Cardiac septum (tissue), 1 donor: Measurements from ENCODE around the gene TNNT3. TPM values are rescaled to one million over a fixed set of nuclear protein-coding genes. Genes with fewer than 3 reads are reported as not detected.
"Not testable (repeated sequence)": the region's sequence is repeated elsewhere in the genome, so short reads cannot be mapped to it uniquely, and the experiment has no call there.

Source experiments
- DNase-seq: peaks from one replicate; pipeline ENCODE4 v3.0.0-alpha.2; 2020; ENCODE audit warnings: low spot score
- intact Hi-C: fragments of 100-400 bp; cut with DNase I; formaldehyde crosslinking; loops from one replicate; pipeline ENCODE4 v1.14.0; 2022
- total RNA-seq: library from RNA; stranded (reverse); fragmentation: NEBNext Ultra II Directional; extraction: Animal tissue kit (Norgen Biotek cat#: 25700); gene quantifications from one replicate; pipeline ENCODE4 v1.2.1, GENCODE V29; 2021
- donor health status: DM: no; HTN: no; CAD: no.

The TNNT3 gene
- total RNA-seq, 1 donor from 2014 or later = 41.5 TPM

GRCh38 chr11:1879941-1880720, 39.4 kb upstream of the TNNT3 start:
- DNase-seq = peak; percentile 67
- intact Hi-C loops = loop anchor here (5.0 kb wide), 3 partner anchors 37 to 188 kb away; partner anchors contain the start of genes TNNI2 and TNNT3

GRCh38 chr11:1880746-1881441, 38.6 kb upstream of the TNNT3 start:
- no peak for DNase-seq
- intact Hi-C loops = loop anchor here (5.0 kb wide), 3 partner anchors 36 to 189 kb away; partner anchors contain the start of genes TNNI2 and TNNT3

GRCh38 chr11:1881442-1882264, 37.9 kb upstream of the TNNT3 start:
- intact Hi-C loops = loop anchor here (2.0 to 5.0 kb wide), 4 partner anchors 36 to 269 kb away; partner anchors contain the start of genes TNNI2 and TNNT3
- peak; percentile 63 for DNase-seq

GRCh38 chr11:1882265-1883238, 37.0 kb upstream of the TNNT3 start:
- intact Hi-C loops = loop anchor here (2.0 to 5.0 kb wide), 4 partner anchors 35 to 268 kb away; partner anchors contain the start of genes TNNI2 and TNNT3
- peak; percentile 92 for DNase-seq

- intact Hi-C loops = loop anchor here (2.0 to 5.0 kb wide), 4 partner anchors 34 to 267 kb away; partner anchors contain the start of genes TNNI2 and TNNT3
- no peak for DNase-seq
Observed at GRCh38 chr11:1883346-1884302, 35.9 kb upstream of the TNNT3 start.

GRCh38 chr11:1884303-1884700, 35.2 kb upstream of the TNNT3 start:
- DNase-seq = no peak
- intact Hi-C loops = loop anchor here (5.0 kb wide), 3 partner anchors 33 to 192 kb away; partner anchors contain the start of genes TNNI2 and TNNT3

GRCh38 chr11:1886551-1886950, 33.0 kb upstream of the TNNT3 start:
- intact Hi-C loops, DNase-seq: not testable (repeated sequence)

DNA sequence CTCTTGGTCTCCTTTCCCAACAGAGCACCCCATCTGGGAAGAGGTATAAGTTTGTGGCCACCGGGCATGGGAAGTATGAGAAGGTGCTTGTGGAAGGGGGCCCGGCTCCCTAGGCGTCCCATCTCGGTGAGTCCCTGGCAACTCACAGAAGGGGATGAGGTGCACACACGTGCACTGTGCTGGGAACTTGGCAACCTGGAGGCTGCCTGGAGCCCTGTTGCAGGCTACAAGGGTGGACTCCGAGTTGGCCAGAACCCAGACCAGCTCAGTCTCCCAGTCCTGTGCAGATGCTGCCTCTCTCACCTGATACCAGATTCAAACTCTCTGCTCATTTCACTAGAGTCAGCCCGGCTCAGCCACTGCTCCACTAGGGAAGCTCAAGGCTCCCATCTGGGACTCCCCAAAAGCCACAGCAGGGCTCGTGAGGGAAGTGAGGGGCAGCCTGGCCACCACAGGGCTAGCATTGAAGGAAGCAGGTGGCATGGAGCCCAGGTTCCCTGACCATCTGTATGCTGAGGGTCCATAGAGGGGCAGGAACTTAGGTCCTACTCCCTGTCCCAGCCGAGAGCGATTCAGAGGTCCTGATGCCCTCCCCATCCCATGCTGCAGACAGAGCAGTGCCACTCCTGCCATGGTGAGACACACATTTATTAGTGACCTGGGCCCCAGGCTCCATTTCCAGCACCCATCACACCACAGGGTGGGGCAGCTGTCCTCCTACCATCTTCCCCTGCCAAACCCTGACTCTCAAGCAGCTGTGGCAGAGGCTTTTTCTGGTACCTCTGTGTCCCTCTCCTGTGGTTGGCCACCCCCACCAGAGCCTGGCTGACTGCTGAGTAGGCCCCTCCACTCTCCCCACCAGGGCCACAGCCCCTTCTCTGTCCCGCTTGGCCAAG, 31.8 kb upstream of the TNNT3 start:
- no peak for DNase-seq
- intact Hi-C loops = no loop called here

DNA sequence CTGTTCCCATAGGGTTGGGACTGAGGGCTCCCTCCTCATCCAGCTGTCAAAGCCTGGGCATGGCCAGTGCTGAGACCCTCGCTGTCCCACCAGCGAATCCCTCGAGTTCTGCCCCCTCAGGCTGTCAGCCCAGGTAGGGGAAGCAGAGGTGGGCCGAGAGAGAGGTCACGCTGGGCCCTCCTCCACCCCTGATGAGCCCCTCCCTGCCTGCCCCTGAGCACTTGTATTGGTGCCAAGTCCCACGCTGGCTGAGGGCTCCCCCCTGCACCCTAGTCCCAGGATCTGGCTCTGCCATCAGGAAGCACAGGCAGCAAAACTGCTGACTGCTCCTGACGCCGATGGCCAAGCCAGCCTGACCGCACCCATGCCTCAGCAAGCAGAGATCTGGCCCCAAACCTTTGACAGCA, 31.2 kb upstream of the TNNT3 start:
- intact Hi-C loops = no loop called here
- no peak for DNase-seq

- intact Hi-C loops = no loop called here
- DNase-seq = no peak
Observed at GRCh38 chr11:1888811-1889210, 30.7 kb upstream of the TNNT3 start.

GRCh38 chr11:1889224-1889930, 30.1 kb upstream of the TNNT3 start:
- DNase-seq = no peak
- intact Hi-C loops = no loop called here

- no peak for DNase-seq
- intact Hi-C loops = no loop called here
Observed at GRCh38 chr11:1889941-1890855, 29.3 kb upstream of the TNNT3 start.

GRCh38 chr11:1890856-1891830, 28.4 kb upstream of the TNNT3 start:
- no peak for DNase-seq
- intact Hi-C loops = no loop called here

DNA sequence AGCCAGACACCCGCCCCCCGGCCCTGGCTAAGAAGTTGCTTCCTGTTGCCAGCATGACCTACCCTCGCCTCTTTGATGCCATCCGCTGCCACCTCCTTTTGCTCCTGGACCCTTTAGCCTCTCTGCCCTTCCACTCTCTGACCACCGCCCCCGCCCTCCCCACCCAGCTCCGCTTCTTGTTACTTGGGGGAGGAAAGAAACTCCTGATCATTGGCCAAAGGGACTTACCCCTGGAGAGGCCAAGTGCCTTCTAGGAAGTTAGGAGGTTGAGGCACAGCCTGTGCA, 27.7 kb upstream of the TNNT3 start, which contains the start of gene PRR33:
Gene PRR33, minus strand, starts transcription at position 65 of the 285 bp plus-strand sequence. CDS start 1,311 bp downstream, outside the sequence.
- intact Hi-C loops = no loop called here

More for the DNA sequence above, 27.7 kb upstream of the TNNT3 start, which contains the start of gene PRR33:
- no peak for DNase-seq
